A673 (cell line): Measurements from ENCODE around the gene EPB41. TPM values are rescaled to one million over a fixed set of nuclear protein-coding genes. Genes with fewer than 3 reads are reported as not detected.

Experiments used
- BruUV-seq: library from RNA; stranded (reverse); fragments of 400-500 nt; replicated peaks from 2 replicates; lab custom pipeline; 2021; lab: Mats Ljungman, UMichigan
- CTCF ChIA-PET: fragments of 300-600 bp; sonication (Branson Sonifier 250); formaldehyde crosslinking; loops from one replicate; lab custom pipeline; 2022; ENCODE audit warnings: antibody characterized with exemption; lab: Charles Lee
- POLR2A ChIA-PET: fragments of 300-600 bp; sonication (Branson Sonifier 250); formaldehyde crosslinking; loops from one replicate; lab custom pipeline; 2022; ENCODE audit warnings: antibody characterized with exemption; ENCODE audit not compliant: low non-redundant PET; lab: Charles Lee
- DNase-seq: peaks from one replicate; pipeline ENCODE4 v3.0.0-alpha.2; 2015; ENCODE audit warnings: low spot score
- H3K27ac ChIP-seq: fragments of 200-600 bp; sonication (generic); 2 replicates; pipeline ENCODE4 v1.5.1; 2016; ENCODE audit warnings: mixed run types, low read depth, mild to moderate bottlenecking, mixed read lengths, antibody characterized with exemption, low read length; ENCODE audit not compliant: poor library complexity, severe bottlenecking
- H3K27me3 ChIP-seq: fragments of 200-600 bp; sonication (generic); replicated peaks from 2 replicates; pipeline ENCODE4 v1.6.1; 2017; ENCODE audit warnings: mixed run types, low read depth, mild to moderate bottlenecking, mixed read lengths, antibody characterized with exemption, low read length; ENCODE audit not compliant: insufficient read depth, poor library complexity
- H3K36me3 ChIP-seq: fragments of 200-600 bp; sonication (generic); 2 replicates; pipeline ENCODE4 v1.6.1; 2016; ENCODE audit warnings: mixed run types, mild to moderate bottlenecking, mixed read lengths, antibody characterized with exemption, low read length; ENCODE audit not compliant: insufficient read depth, poor library complexity, severe bottlenecking
- H3K4me1 ChIP-seq: fragments of 200-600 bp; sonication (generic); 2 replicates; pipeline ENCODE4 v1.6.1; 2017; ENCODE audit warnings: mixed run types, mild to moderate bottlenecking, mixed read lengths, antibody characterized with exemption, low read length; ENCODE audit not compliant: insufficient read depth, poor library complexity, severe bottlenecking
- H3K4me3 ChIP-seq: fragments of 200-600 bp; sonication (generic); 2 replicates; pipeline ENCODE4 v1.5.1; 2016; ENCODE audit warnings: low read depth, mixed run types, mild to moderate bottlenecking, mixed read lengths, low read length; ENCODE audit not compliant: poor library complexity, severe bottlenecking
- H3K9me3 ChIP-seq: fragments of 200-600 bp; sonication (generic); 2 replicates; pipeline ENCODE4 v1.6.1; 2016; ENCODE audit warnings: mixed run types, low read depth, mild to moderate bottlenecking, mixed read lengths, antibody characterized with exemption, low read length; ENCODE audit not compliant: poor library complexity, severe bottlenecking
- CTCF ChIP-seq: fragments of 300-800, 200-600 bp; sonication (generic); conservative IDR thresholded peaks from 2 replicates; pipeline ENCODE4 v1.5.1; 2017; ENCODE audit warnings: low read depth, mild to moderate bottlenecking, antibody characterized with exemption, low read length, moderate library complexity, mixed read lengths
- EZH2 ChIP-seq: fragments of 200-600 bp; sonication (generic); IDR thresholded peaks from 2 replicates; pipeline ENCODE4 v1.6.1; 2017; ENCODE audit warnings: borderline replicate concordance, low read depth, mild to moderate bottlenecking, mixed read lengths, antibody characterized with exemption, low read length; ENCODE audit not compliant: poor library complexity, severe bottlenecking
- intact Hi-C: fragments of 100-400 bp; cut with micrococcal nuclease; formaldehyde crosslinking; loops from one replicate; pipeline ENCODE4 v1.10.0; 2022; ENCODE audit not compliant: unreplicated experiment
- total RNA-seq: library from RNA; stranded (reverse); gene quantifications from 2 replicates; pipeline ENCODE4 v1.2.3, GENCODE V29; 2021

Gene EPB41
- total RNA-seq, 1 experiment from 2014 or later: 337 TPM

GRCh38 chr1:29156543-29157268, 242.3 kb downstream of the EPB41 start:
- POLR2A ChIA-PET: interaction anchor here (0.6 to 1.0 kb wide), 2 partner anchors 17 to 24 kb away, joined by 4 to 8 read pairs; no protein-coding TSS in a partner anchor
- CTCF ChIA-PET: no interaction called here
- Histone ChIP-seq H3K36me3 (peaks cover 89% of the 10 kb centered on the region), H3K9me3 (no peaks in the 10 kb centered on the region), H3K4me1 (peaks cover 24% of the 10 kb centered on the region), H3K4me3 (no peak overlapping the region), H3K27ac (peak overlapping the region; percentile 77), H3K27me3 (no peaks in the 10 kb centered on the region)
- intact Hi-C loops: no loop called here
- DNase-seq: peak; percentile 83
- TF ChIP-seq CTCF (no peak), EZH2 (no peak)
- BruUV-seq: no TSS peak

GRCh38 chr1:29157269-29157601, 242.9 kb downstream of the EPB41 start:
- H3K27me3 ChIP-seq: no peaks in the 10 kb centered on the region
- BruUV-seq: no TSS peak
- no peak for DNase-seq
- TF ChIP-seq CTCF (no peak), EZH2 (no peak)
- peak overlapping the region; percentile 77 for H3K27ac ChIP-seq
- intact Hi-C loops: no loop called here
- no peaks in the 10 kb centered on the region for H3K9me3 ChIP-seq
- peaks cover 83% of the 10 kb centered on the region for H3K36me3 ChIP-seq
- ChIA-PET CTCF (no interaction called here), POLR2A (no interaction called here)
- no peak overlapping the region for H3K4me3 ChIP-seq
- H3K4me1 ChIP-seq: peaks cover 30% of the 10 kb centered on the region

GRCh38 chr1:29159773-29160172, 245.4 kb downstream of the EPB41 start:
- Histone ChIP-seq H3K4me1 (peaks cover 54% of the 10 kb centered on the region), H3K27ac (no peak overlapping the region), H3K9me3 (no peaks in the 10 kb centered on the region), H3K4me3 (no peak overlapping the region), H3K36me3 (peaks cover 68% of the 10 kb centered on the region), H3K27me3 (no peaks in the 10 kb centered on the region)
- DNase-seq: no peak
- POLR2A ChIA-PET: interaction anchor here (0.6 kb wide), 1 partner anchor 10 kb away, joined by 18 read pairs; no protein-coding TSS in a partner anchor
- CTCF ChIA-PET: no interaction called here
- no TSS peak for BruUV-seq
- intact Hi-C loops: no loop called here
- TF ChIP-seq EZH2: no peak
- no peak for TF ChIP-seq CTCF
